Muscle layer of colon (tissue), 2 donors: ENCODE measurements around the gene TTC5.
"Not testable (repeated sequence)": the region's sequence is repeated elsewhere in the genome, so short reads cannot be mapped to it uniquely, and the experiment has no call there.

Experiments
- H3K27ac ChIP-seq: one replicate; pipeline ENCODE4 v1.7.0; 2013; ENCODE audit warnings: low read depth, mild to moderate bottlenecking, low read length, moderate library complexity
- H3K27me3 ChIP-seq, 2 donors: one replicate each; pipeline ENCODE4 v1.7.0; 2013; ENCODE audit warnings: low read length in 2 of 2, mild to moderate bottlenecking in 2 of 2; ENCODE audit not compliant: insufficient read depth in 2 of 2, control insufficient read depth in 1 of 2
- H3K36me3 ChIP-seq: one replicate; pipeline ENCODE4 v1.7.0; 2013; ENCODE audit warnings: mild to moderate bottlenecking, low read length; ENCODE audit not compliant: insufficient read depth
- H3K4me1 ChIP-seq: one replicate; pipeline ENCODE4 v1.7.0; 2013; ENCODE audit warnings: mild to moderate bottlenecking, low read length; ENCODE audit not compliant: insufficient read depth
- H3K4me3 ChIP-seq, 2 donors: one replicate each; pipeline ENCODE4 v1.7.0; 2013; ENCODE audit warnings: low read length in 2 of 2, low read depth in 1 of 2, mild to moderate bottlenecking in 1 of 2, moderate library complexity in 1 of 2
- H3K9ac ChIP-seq: one replicate; pipeline ENCODE4 v1.7.0; 2013; ENCODE audit warnings: low read length
- H3K9me3 ChIP-seq: one replicate; pipeline ENCODE4 v1.7.0; 2013; ENCODE audit warnings: mild to moderate bottlenecking, low read length
- donor health status: abdominal sarcoma.
- donor health status: Adenocarcinoma of cecum.

The TTC5 gene, protein sequence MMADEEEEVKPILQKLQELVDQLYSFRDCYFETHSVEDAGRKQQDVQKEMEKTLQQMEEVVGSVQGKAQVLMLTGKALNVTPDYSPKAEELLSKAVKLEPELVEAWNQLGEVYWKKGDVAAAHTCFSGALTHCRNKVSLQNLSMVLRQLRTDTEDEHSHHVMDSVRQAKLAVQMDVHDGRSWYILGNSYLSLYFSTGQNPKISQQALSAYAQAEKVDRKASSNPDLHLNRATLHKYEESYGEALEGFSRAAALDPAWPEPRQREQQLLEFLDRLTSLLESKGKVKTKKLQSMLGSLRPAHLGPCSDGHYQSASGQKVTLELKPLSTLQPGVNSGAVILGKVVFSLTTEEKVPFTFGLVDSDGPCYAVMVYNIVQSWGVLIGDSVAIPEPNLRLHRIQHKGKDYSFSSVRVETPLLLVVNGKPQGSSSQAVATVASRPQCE

DNA sequence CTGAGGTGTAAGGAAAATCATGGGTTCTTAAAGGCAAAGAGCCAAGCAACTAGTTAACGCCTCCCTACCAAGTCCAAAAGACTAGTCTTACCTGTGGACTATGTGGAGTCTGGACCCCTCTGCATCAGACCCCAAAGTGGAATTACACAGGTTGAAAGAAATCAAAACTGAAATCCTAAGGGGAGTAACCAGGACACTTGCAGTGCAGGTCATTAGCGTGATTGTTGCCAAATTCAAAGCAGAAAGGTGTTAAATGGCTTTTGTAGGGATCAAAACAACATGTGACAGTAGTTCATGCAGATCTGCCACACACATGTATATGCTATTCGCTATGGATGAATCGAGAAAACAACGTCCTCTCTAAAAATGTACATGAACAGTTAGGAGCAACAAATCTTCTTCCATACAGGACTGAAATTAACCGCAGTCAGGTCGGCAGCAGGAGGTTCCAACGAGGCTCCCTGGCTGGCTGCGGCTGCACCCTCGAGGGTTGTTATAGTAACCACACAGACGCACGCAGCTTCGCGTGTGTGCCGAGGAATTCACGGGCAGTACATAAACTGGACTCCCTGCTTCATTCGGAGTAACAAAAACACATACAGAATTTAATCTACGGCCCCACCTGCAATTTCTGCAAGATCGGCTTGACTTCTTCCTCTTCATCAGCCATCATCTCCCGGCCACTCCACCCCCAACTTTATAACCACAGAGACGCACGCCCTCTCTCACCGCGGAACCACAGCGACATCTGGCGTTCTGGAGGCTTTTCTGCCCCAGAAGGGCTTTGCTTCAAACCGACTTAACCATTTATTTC is at the start of gene TTC5:
TTC5 (minus strand) TSS at position 687 of the 814 bp plus-strand sequence; CDS start at position 673, 14 bp downstream.
- Histone ChIP-seq H3K9me3 (no peaks in the 10 kb centered on the region), H3K27ac (no peak within 1 kb of the TSS), H3K9ac (peak within 1 kb of the TSS; percentile 40), H3K4me1 (peaks cover 10% of the 10 kb centered on the region), H3K36me3 (peaks cover 16% of the 10 kb centered on the region), H3K27me3 (no peaks in the 10 kb centered on the region), H3K4me3 (peak within 1 kb of the TSS; percentile 78 to 83)

DNA sequence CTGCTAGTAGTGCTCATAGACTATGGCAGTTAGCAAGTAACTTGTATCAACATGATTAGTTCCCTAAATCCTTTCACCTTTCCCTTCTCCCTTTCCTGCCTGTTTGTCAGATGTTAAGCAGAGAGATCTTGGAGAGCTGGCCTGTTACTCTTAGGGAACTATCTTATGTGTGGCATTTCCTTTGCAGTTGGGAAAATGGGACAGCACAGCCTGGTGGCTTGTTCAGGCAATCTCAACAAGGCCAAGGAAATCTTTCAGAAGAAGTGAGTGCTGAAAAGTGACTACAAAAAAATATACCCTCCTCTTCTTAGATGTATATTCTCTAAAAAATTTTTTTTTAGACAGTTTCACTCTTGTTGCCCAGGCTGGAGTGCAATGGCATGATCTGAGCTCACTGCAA is 45.1 kb upstream of the TTC5 start:
- no peak overlapping the region for H3K4me3 ChIP-seq
- no peak overlapping the region for H3K9ac ChIP-seq
- H3K4me1 ChIP-seq: no peaks in the 10 kb centered on the region
- no peaks in the 10 kb centered on the region for H3K9me3 ChIP-seq
- no peak overlapping the region for H3K27ac ChIP-seq
- no peaks in the 10 kb centered on the region for H3K27me3 ChIP-seq
- peaks cover 80% of the 10 kb centered on the region for H3K36me3 ChIP-seq

DNA sequence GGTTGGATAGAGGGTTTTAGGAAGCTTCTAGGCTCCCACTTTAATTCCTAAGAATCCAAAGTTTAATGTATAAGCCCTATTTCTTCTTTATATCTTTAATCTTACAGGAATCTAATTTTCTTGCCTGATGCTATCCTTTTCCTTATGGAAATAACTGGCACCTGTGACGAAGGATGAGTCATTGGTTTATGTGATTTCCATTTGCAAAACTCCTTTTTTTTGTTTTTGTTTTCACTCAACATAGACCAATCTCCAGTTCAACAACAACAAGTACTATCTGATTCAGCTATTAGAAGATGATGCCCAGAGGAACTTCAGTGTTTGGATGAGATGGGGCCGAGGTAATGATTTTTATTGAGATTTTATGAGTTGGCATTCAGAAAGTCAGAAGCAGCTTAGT is 44.5 kb upstream of the TTC5 start:
- Histone ChIP-seq H3K9ac (no peak overlapping the region), H3K27ac (no peak overlapping the region), H3K4me3 (no peak overlapping the region), H3K36me3 (peaks cover 82% of the 10 kb centered on the region), H3K4me1 (no peaks in the 10 kb centered on the region), H3K9me3 (no peaks in the 10 kb centered on the region), H3K27me3 (no peaks in the 10 kb centered on the region)

DNA sequence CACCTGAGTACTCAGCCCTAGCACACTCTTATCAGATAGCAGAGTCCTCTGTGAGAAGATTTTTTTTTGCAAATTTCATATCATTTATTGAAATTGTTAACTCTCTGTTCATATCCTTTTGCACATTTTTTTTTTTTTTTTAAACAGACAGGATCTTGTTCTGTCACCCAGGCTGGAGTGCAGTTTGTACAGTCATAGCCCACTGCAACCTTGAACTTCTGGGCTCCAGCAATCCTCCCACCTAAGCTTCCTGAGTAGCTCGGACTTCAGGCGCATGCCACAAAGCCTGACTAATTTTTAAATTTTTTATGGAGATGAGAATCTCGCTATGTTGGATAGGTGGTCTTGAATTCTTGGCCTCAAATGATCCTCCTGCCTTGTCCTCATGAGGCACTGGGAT is 42.0 kb upstream of the TTC5 start:
- Histone ChIP-seq H3K27me3 (no peaks in the 10 kb centered on the region), H3K27ac (no peak overlapping the region), H3K36me3 (peaks cover 66% of the 10 kb centered on the region), H3K4me3 (no peak overlapping the region), H3K9me3 (no peaks in the 10 kb centered on the region), H3K9ac (no peak overlapping the region), H3K4me1 (peaks cover 8% of the 10 kb centered on the region)

DNA sequence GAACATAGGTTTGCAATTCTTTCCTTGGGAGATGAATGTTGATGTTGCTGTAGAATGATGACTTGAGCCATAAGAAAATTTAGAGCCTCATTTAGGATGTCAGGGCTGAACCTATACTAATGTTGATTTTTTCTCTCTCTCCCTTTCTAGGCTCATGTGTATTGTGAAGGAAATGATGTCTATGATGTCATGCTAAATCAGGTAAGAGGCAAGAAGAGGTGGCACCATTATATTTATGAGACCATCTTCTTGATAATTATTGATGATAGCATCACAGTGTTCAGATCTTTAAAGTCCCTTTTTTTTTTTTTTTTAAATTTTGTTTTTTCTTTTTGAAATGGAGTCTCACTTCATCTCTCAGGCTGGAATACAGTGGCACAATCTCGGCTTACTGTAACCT is 41.0 kb upstream of the TTC5 start:
- Histone ChIP-seq H3K9ac (no peak overlapping the region), H3K9me3 (no peaks in the 10 kb centered on the region), H3K27me3 (no peaks in the 10 kb centered on the region), H3K36me3 (peaks cover 55% of the 10 kb centered on the region), H3K4me1 (peaks cover 8% of the 10 kb centered on the region), H3K4me3 (no peak overlapping the region), H3K27ac (no peak overlapping the region)

DNA sequence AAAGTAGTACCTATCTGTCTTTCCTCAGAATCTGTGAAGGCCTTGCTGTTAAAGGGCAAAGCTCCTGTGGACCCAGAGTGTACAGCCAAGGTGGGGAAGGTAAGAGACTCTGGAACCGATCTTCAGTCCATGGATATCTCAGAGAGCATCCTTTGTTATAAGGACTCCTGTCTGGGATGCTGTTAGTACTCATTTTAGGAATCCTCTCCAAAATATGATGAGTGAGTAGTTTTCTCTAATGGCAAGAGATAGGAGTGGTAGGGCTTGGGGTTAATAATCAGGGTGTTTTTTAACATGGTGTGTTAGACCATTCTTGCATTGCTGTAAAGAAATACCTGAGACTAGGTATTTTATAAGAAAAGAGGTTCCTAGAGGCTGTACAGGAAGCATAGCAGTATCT is 39.6 kb upstream of the TTC5 start:
- Histone ChIP-seq H3K27me3 (no peaks in the 10 kb centered on the region), H3K9me3 (no peaks in the 10 kb centered on the region), H3K4me1 (peaks cover 8% of the 10 kb centered on the region), H3K4me3 (no peak overlapping the region), H3K36me3 (peaks cover 43% of the 10 kb centered on the region), H3K27ac (no peak overlapping the region), H3K9ac (no peak overlapping the region)

DNA sequence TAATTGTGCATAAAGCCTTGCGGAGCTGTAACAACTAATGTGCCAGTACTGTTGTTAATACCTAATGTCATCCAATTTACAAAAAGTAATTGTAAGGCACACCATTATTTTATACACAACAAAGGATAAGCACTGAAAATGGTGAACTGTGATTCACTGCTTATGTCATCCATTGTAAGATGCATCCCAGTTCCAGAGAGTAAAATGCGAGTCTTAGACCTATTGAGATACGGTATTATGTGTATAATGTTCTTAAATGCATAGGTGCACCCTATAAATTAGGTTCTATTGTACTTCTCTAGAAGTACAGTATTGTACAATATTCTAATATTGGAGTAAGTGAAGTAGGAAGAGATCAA is 38.1 kb upstream of the TTC5 start:
- peaks cover 8% of the 10 kb centered on the region for H3K4me1 ChIP-seq
- H3K4me3 ChIP-seq: peak overlapping the region; percentile 64 to 94
- H3K27ac ChIP-seq: peak overlapping the region; percentile 87
- H3K36me3 ChIP-seq: peaks cover 29% of the 10 kb centered on the region
- H3K9me3 ChIP-seq: no peaks in the 10 kb centered on the region
- peak overlapping the region; percentile 95 for H3K9ac ChIP-seq
- no peaks in the 10 kb centered on the region for H3K27me3 ChIP-seq

DNA sequence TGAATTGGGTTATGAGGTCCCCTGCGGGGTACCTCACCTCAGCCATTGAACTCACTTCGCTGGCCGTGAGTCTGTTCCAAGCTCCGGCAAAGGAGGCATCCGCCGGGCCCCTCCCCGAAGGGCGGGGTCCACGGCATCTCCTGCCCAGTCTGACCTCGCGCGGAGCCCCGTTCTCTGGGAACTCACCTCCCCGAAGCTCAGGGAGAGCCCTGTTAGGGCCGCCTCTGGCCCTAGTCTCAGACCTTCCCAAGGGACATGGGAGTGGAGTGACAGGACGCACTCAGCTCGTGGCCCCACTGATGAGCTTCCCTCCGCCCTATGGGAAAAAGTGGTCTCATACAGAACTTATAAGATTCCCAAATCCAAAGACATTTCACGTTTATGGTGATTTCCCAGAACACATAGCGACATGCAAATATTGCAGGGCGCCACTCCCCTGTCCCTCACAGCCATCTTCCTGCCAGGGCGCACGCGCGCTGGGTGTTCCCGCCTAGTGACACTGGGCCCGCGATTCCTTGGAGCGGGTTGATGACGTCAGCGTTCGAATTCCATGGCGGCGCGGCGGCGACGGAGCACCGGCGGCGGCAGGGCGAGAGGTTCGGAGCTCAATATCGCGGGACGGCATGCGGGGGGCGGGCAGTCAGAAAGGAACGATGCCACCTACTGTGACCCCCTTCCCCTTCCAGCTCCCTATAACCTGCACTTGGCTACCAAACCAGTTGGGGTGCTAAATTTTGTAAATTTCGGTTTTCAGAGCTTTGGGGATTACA is 37.5 kb upstream of the TTC5 start, which contains the start of gene PARP2:
PARP2 (plus strand) TSS at position 544 of the 770 bp plus-strand sequence; CDS start at position 551, 7 bp downstream.
- Histone ChIP-seq H3K9me3 (no peaks in the 10 kb centered on the region), H3K27ac (peak within 1 kb of the TSS; percentile 87), H3K9ac (peak within 1 kb of the TSS; percentile 95), H3K27me3 (no peaks in the 10 kb centered on the region), H3K36me3 (peaks cover 26% of the 10 kb centered on the region), H3K4me1 (peaks cover 8% of the 10 kb centered on the region), H3K4me3 (peak within 1 kb of the TSS; percentile 70 to 94)

DNA sequence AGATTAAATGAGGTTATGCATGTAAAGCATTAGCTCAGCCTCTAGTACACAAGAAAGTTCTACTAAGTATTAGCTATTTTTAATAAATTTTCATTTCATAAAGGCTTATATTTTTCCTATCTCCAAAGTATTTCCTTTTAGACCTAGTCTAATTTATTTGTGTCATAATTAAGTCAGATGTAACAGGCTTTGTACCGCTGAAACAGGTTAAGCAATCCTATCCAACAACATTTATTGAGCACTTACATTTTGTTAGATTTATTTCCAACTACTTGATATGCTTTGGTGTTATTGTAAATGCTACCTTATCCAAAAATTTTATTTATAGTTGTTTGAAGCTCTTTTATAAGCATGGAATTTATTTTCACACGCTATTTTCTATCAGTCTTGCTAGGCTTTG is 35.9 kb upstream of the TTC5 start:
- no peak overlapping the region for H3K4me3 ChIP-seq
- H3K4me1 ChIP-seq: peaks cover 8% of the 10 kb centered on the region
- no peaks in the 10 kb centered on the region for H3K27me3 ChIP-seq
- no peak overlapping the region for H3K9ac ChIP-seq
- H3K36me3 ChIP-seq: peaks cover 17% of the 10 kb centered on the region
- no peak overlapping the region for H3K27ac ChIP-seq
- no peaks in the 10 kb centered on the region for H3K9me3 ChIP-seq

DNA sequence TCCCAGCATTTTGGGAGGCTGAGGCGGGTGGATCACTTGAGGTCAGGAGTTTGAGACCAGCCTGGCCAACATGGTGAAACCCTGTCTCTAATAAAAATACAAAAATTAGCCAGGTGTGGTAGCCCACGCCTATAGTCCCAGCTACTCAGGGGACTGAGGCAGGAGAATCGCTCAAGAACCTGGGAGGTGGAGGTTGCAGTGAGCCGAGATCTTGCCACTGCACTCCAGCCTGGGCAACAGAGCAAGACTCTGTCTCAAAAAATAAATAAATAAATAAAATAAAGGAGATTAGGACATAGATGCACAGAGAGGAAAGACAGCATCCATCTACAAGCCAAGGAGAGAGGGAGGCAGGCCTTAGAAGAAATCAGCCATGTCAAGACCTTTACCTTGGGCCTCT is 35.3 kb upstream of the TTC5 start:
- H3K9ac ChIP-seq, H3K27ac ChIP-seq, H3K4me1 ChIP-seq, H3K27me3 ChIP-seq, H3K4me3 ChIP-seq, H3K9me3 ChIP-seq: not testable (repeated sequence)
- peaks cover 11% of the 10 kb centered on the region for H3K36me3 ChIP-seq

DNA sequence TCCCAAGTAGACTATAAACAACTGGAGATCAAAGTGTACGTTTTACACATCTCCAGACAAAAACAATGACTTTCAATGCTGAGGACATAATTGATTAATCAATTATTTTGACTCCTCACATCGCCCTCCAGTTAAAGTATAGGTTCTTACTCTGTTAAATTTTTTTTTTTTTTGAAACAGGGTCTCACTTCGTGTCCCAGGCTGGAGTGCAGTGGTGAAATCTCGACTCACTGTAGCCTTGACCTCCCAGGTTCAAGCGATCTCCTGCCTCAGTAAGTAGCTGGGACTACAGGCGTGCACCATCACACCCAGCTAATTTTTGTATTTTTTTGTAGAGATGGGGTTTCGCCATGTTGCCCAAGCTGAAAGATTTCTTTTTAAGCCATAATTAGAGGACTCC is 28.3 kb upstream of the TTC5 start:
- Histone ChIP-seq H3K27ac (no peak overlapping the region), H3K9me3 (no peaks in the 10 kb centered on the region), H3K4me1 (peaks cover 5% of the 10 kb centered on the region), H3K27me3 (no peaks in the 10 kb centered on the region), H3K9ac (peak overlapping the region; percentile 75), H3K36me3 (peaks cover 1% of the 10 kb centered on the region), H3K4me3 (no peak overlapping the region)
